HL-60/S4 (cell line): ENCODE results near the gene SEMA4A.
"Not testable (repeated sequence)": the region's sequence is repeated elsewhere in the genome, so short reads cannot be mapped to it uniquely, and the experiment has no call there.

Experiments
- in situ Hi-C: fragments of 300-500 bp; cut with MboI; formaldehyde crosslinking; loops from 2 replicates; pipeline ENCODE4 v1.14.3; 2022; ENCODE audit warnings: low sequenced_read_pairs

SEMA4A gene

GRCh38 chr1:156155756-156156510 is 2.5 kb downstream of the SEMA4A start:
- in situ Hi-C loops: no loop called here

- in situ Hi-C loops: no loop called here
Measured at GRCh38 chr1:156157506-156157905, 4.1 kb downstream of the SEMA4A start.

GRCh38 chr1:156157966-156158365 is 4.6 kb downstream of the SEMA4A start:
- in situ Hi-C loops: no loop called here

GRCh38 chr1:156160000-156160742 is 6.8 kb downstream of the SEMA4A start:
- in situ Hi-C loops: no loop called here

- in situ Hi-C loops: no loop called here
Measured at GRCh38 chr1:156160743-156161171, 7.4 kb downstream of the SEMA4A start.

GRCh38 chr1:156162430-156163037 is 9.1 kb downstream of the SEMA4A start:
- in situ Hi-C loops: no loop called here

GRCh38 chr1:156163712-156164111 is 10.3 kb downstream of the SEMA4A start:
- in situ Hi-C loops: no loop called here

GRCh38 chr1:156164125-156164831 is 10.9 kb downstream of the SEMA4A start:
- in situ Hi-C loops: no loop called here

GRCh38 chr1:156165083-156165482 is 11.7 kb downstream of the SEMA4A start:
- in situ Hi-C loops: no loop called here

- in situ Hi-C loops: no loop called here
Measured at GRCh38 chr1:156167536-156167935, 14.2 kb downstream of the SEMA4A start.

- in situ Hi-C loops: no loop called here
Measured at GRCh38 chr1:156172696-156173470, 19.5 kb downstream of the SEMA4A start.

GRCh38 chr1:156176610-156177210 is 23.3 kb downstream of the SEMA4A start:
- in situ Hi-C loops: no loop called here

- in situ Hi-C loops: no loop called here
Measured at GRCh38 chr1:156177919-156178654, 24.7 kb downstream of the SEMA4A start.

- in situ Hi-C loops: no loop called here
Measured at GRCh38 chr1:156180471-156180870, 27.1 kb downstream of the SEMA4A start.

- in situ Hi-C loops: not testable (repeated sequence)
Measured at GRCh38 chr1:156181391-156181924, 28.1 kb downstream of the SEMA4A start.

GRCh38 chr1:156182010-156182779 is 28.8 kb downstream of the SEMA4A start:
- in situ Hi-C loops: not testable (repeated sequence)

GRCh38 chr1:156186347-156187177 is 33.2 kb downstream of the SEMA4A start:
- in situ Hi-C loops: not testable (repeated sequence)
